Fibroblast of the conjunctiva (primary cell): ENCODE measurements around the gene ZCCHC7.

ENCODE experiments used
- DNase-seq: peaks from one replicate; pipeline ENCODE4 v3.0.0-alpha.2; 2010; ENCODE audit warnings: low read depth

Gene ZCCHC7

DNA sequence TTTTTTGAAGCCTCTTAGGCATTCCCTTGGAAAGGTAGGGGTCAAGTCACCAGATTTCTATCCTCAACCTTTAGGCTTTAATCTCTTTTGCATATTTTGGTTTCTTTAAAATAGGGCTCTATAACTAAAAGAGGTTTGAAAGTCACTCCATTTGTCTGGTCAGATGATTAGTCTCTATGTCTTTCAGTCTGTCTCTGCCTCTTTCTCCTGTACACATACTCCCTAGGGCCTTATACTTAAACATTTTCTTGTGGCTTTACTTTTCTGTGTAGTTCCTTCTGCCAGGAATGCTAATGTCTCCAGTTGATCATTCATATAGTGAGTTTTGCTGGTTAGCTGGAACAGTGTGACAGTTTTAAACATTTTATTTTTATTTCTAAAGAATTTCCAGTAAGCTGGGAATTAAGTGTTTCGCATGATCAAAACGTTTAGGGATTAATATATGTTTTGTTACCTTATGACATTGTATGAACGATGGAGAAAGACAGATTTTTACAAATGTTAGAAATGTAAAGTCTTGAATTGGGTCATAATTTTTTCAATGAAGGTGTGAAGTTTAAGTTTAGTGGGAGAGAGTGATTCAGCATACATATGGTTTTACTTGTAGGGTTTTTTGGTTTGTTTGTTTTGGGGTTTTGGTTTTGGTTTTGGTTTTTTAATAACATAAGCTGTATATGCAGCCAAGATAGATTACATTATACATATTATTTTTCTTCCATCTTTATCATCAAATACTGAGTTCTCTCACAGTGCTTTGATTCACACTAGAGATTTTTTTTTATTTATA lies 90.6 kb downstream of the ZCCHC7 start:
- DNase-seq, result no peak

GRCh38 chr9:37212435-37212834 lies 92.1 kb downstream of the ZCCHC7 start:
- no peak for DNase-seq

GRCh38 chr9:37215381-37215780 lies 95.0 kb downstream of the ZCCHC7 start:
- no peak for DNase-seq

DNA sequence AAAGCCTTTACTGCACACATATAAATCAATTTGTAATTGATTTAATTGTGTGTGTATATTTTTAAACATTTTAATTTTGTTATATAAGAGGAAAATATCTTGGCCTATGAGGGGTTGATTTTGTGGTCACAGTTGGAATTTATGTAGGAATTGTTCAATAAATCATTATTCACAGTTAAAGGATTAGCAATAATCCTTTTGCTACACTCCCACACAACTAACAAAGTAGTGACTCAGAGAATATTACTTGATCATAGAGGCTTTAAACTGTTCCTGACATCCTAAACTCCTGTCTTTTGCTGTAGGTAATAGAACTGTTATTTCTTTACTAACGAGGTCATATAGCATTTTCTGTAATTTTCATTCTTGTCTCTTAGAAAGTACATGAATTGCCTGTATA lies 95.5 kb downstream of the ZCCHC7 start:
- DNase-seq, result no peak

DNA sequence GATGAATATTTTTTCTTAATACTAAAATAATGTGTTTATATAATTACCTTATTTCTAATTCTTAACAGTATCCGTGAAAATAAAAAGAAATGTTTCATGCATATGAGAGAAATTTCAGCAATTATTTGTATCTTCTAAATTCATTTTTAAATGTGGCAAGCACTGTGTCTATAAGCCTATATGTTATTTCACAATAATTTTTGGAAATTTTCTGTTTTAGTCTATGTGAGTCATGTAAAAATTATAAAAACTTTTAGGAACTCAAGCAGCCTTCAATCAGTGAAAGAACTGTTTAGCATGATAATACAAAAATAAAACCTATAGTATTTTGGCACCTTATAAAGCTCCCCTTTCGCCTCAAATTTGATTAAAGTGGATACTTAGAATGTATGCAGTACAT lies 96.8 kb downstream of the ZCCHC7 start:
- no peak for DNase-seq

DNA sequence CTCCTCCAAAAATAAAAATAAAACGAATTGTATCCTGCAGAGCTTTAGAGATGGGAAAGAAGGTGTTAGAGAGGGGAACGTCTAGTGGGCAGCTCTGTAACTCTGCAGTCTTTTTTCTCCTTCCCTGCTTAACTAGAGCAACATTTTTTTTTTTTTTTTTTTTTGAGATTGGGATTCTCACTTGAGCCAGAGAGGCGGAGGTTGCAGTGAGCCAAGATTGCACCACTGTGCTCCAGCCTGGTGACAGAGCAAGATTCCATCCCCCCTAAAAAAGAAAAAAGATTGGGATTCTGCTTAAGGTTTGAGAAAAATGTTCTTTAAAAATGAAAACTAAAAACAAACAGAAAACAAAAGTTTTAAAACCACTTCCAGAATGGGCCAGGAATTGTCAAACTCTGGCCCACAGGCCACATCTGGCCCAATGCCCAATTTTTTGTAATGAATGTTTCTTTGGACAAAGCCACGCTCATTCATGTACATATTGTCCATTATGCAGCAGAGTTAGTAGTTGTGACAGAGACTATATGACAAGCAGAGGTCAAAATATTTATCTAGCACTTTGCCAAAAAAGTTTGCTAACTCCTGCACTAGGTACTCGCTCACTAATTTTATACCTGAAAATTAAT lies 98.5 kb downstream of the ZCCHC7 start:
- no peak for DNase-seq

GRCh38 chr9:37220971-37221370 lies 100.6 kb downstream of the ZCCHC7 start:
- DNase-seq, result no peak

GRCh38 chr9:37221489-37222106 lies 101.2 kb downstream of the ZCCHC7 start:
- DNase-seq, result no peak

- DNase-seq, result no peak
These were observed 109.1 kb downstream of the ZCCHC7 start for GRCh38 chr9:37229455-37229854.

- DNase-seq, result no peak
These were observed 109.6 kb downstream of the ZCCHC7 start for GRCh38 chr9:37229882-37230482.

- no peak for DNase-seq
These were observed 116.4 kb downstream of the ZCCHC7 start for GRCh38 chr9:37236822-37237221.

DNA sequence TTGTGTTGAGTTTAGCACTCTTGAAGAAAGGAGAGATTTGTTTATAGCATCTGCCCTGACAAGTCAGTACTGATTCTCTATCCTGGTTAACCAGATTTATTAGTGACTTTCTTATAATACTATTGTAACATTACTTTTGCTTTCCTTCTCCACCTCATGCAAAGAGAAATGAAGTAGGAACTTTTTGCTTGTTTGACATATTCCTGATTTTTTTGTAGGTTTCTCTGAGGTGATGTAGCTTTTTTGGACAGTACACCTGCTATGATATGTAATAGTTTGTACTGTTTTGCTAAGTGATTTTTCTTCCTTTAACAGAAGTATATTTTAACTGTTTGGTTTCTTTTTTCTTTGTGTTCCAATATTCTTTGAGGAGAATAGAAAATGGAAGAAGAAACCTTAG lies 117.7 kb downstream of the ZCCHC7 start:
- no peak for DNase-seq

GRCh38 chr9:37239224-37239859 lies 119.0 kb downstream of the ZCCHC7 start:
- DNase-seq, result no peak

DNA sequence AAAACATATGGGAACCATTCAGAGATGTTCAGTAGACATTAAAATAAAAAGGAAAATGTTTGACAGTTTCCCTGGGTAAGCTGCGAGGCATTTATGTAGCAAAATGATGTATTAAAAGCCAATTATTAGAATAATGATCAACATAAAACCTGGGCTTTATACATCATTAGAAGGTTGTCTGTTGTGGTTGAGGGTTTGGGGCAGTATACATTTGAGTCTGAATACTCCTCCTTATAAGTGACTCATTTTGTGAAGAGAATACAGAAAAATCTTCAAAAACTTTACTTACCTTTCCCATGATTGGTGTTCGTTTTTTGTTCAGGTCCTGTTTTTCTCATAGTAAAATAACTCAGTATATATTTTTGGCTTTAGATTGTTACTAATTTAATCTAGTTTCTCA lies 119.5 kb downstream of the ZCCHC7 start:
- no peak for DNase-seq

DNA sequence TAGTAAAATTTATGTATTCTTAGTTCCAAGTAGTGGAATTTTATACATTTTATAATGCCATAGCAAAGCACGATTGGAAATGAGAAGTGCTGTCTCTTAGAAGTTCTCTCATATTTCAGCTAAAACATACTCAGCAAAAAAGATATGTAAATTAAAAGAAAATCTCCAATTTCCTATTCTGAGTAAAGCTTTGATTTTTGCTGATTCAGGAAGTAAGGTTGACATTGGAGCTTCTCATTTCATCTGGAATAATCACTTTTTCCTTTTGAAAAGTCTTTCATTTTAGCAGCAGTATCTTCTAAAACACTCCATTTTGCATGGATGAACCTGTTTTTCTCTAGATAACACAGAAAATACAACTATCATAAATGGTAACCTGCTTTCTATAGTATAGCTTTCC lies 121.0 kb downstream of the ZCCHC7 start:
- DNase-seq, result no peak

- DNase-seq, result no peak
These were observed 121.7 kb downstream of the ZCCHC7 start for GRCh38 chr9:37242089-37242488.

GRCh38 chr9:37243588-37244345 lies 123.4 kb downstream of the ZCCHC7 start:
- DNase-seq, result no peak

DNA sequence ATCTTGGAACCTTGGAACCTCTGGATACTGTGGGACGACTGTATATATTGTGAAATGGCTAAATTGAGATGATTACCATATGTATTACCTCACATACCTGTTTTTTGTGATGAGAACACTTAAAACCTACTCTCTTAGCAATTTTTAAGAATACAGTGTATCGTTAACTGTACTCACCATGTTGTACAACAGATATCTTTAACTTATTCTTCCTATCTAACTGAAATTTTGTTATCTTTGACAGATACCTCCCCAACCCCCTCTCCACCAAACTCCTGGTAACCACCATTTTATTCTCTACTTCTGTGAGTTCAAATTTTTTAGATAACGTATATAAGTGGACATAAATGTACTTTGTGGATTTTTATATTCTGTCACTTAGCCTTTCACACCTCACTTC lies 126.5 kb downstream of the ZCCHC7 start:
- no peak for DNase-seq

DNA sequence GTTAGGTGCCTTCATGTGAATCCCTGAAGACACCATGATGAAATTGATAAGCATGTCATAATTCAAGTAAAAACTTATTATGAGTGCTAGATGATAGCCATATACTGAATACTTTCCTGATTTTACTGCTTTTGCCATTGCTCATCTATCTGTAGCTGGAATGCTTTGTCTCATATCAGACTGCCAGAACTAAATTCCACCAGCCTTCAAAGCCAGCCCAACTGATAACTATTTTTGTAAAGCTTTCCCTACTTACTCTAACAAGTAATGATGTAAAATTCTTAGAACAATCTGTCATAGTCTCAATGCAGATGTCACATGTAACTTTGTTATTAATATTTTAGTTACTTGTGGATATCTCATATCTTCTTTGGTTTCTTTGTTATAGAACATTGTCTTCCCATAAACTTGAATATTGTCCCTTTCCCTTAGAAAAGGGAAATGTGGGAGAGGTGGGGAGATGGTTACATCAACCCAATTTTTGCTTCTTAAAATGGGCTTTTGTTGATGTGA lies 128.3 kb downstream of the ZCCHC7 start:
- no peak for DNase-seq

- DNase-seq, result no peak
These were observed 131.1 kb downstream of the ZCCHC7 start for GRCh38 chr9:37251452-37251851.

- DNase-seq, result no peak
These were observed 133.1 kb downstream of the ZCCHC7 start for GRCh38 chr9:37253377-37253937.
